H1 (cell line): ENCODE measurements around the gene FKBP1B. TPM values are rescaled to one million over a fixed set of nuclear protein-coding genes. Genes with fewer than 3 reads are reported as not detected.

Experiments
- RNF2 ChIP-seq: fragments of 200-900, 300-1000 bp; sonication (generic); IDR thresholded peaks from 2 replicates; pipeline ENCODE4 v1.7.1; 2016; ENCODE audit warnings: borderline replicate concordance, low read depth, mild to moderate bottlenecking, antibody characterized with exemption, low read length; ENCODE audit not compliant: poor library complexity, severe bottlenecking; ENCODE audit errors: missing control alignments
- SP2 ChIP-seq: IDR thresholded peaks from 2 replicates; pipeline ENCODE4 v1.6.1; 2012; ENCODE audit warnings: mild to moderate bottlenecking, low read length, inconsistent platforms
- SRF ChIP-seq: IDR thresholded peaks from 2 replicates; pipeline ENCODE4 v1.6.1; 2011; ENCODE audit warnings: mild to moderate bottlenecking, low read depth, low read length, moderate library complexity
- USF2 ChIP-seq: IDR thresholded peaks from 2 replicates; pipeline ENCODE4 v1.6.1; 2011; ENCODE audit warnings: low read length, improper control_type of control experiment
- polyA plus RNA-seq, 7 experiments: library from polyadenylated mRNA; depleted of rRNA in 3 of 7; stranded (reverse) in 5 of 7; unstranded in 2 of 7; fragments of >200 nt in 5 of 7; fragments of 200-250 nt in 2 of 7; gene quantifications; 1 replicate in 5 of 7; 2 replicates in 1 of 7; 4 replicates in 1 of 7; pipeline versions ENCODE4 v1.2.1 to v1.2.3, GENCODE V29; 2011 to 2013; ENCODE audit warnings: missing spikeins in 2 of 7, mixed read lengths in 2 of 7
- total RNA-seq: library from RNA; stranded (reverse); fragmentation: NEBNext Ultra II Directional; extraction: Animal tissue kit (Norgen Biotek cat#: 25700); gene quantifications from 2 replicates; pipeline ENCODE4 v1.2.1, GENCODE V29; 2021

The FKBP1B gene
- total and polyA plus RNA-seq, 2 of the 8 experiments (the other 6 are each of a cell fraction or from before 2014, with no cell fraction given), result 50.8 to 151 TPM

GRCh38 chr2:24077879-24078278 lies 28.3 kb downstream of the FKBP1B start (continued):
- TF ChIP-seq USF2 (no peak), SRF (no peak), SP2 (no peak), RNF2 (no peak)
